GM19023 (cell line): ENCODE results near the gene MUCL3.
A peak's percentile ranks its signal among the peaks of the same experiment; 100 is the strongest.
"Not testable (repeated sequence)": the region's sequence is repeated elsewhere in the genome, so short reads cannot be mapped to it uniquely, and the experiment has no call there.

Source experiments
- ATAC-seq: cut with Tn5 transposase; IDR thresholded peaks from one replicate; pipeline ENCODE4 v1.9.1; 2021; ENCODE audit warnings: mild to moderate bottlenecking, moderate library complexity; ENCODE audit not compliant: unreplicated experiment

MUCL3 gene

DNA sequence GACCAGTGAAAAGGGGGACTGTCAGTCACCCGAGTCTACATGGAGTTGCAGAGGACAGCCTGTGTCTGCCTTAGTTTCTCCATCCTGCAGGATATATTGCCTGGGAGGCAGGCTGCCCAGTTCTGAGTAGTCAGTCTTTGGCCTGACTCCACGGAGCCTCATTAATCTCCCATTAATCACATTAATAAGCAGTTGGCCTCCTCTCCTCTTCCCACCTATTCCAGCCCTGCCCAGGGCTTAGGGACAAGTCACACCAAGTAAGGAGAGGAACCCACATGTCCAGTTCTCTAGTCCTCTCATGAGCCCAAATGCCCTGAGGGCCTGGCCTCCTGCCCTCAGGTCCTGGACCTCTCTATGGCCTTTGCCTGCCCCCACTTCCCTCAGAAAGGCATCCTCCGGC is 1.3 kb upstream of the MUCL3 start:
- no peak for ATAC-seq

DNA sequence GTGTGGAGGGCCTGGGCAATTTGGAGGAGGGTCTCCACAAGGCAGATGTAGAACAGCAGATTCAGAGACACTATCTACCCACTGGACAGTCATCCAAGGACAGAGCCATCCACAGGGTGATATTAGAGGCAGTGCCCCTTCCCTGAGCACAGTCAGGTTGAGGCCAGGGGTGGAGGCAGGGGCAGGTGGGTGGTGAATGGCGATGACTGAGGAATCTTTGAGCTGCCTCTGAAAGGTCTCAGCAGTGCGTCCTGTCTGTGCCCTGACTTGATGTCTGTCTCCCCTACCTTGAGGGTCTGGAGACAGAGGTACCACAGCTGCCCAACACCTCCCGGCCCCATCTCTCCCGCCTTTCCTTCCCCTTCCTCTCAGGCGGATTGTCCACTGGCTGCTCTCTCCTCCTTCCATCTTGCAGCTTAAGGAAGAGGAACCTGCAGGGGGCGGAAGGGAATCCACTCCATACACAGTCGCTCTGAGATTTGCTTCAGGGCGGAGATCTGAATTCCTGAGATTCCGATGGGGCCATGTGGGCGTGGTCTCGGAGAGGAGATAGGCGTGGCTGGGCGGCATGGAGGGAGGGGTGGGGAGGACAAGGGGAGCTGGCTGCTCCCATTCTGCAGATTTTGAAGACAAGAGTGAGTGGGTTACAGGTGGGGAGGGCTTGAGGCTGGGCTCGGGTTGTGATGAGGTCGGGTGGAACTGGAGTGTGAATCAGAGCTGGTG is 1.7 kb downstream of the MUCL3 start:
- no peak for ATAC-seq

- no peak for ATAC-seq
Observed at GRCh38 chr6:30944051-30944450, 3.3 kb downstream of the MUCL3 start.

GRCh38 chr6:30945281-30945680 is 4.5 kb downstream of the MUCL3 start:
- ATAC-seq: no peak

DNA sequence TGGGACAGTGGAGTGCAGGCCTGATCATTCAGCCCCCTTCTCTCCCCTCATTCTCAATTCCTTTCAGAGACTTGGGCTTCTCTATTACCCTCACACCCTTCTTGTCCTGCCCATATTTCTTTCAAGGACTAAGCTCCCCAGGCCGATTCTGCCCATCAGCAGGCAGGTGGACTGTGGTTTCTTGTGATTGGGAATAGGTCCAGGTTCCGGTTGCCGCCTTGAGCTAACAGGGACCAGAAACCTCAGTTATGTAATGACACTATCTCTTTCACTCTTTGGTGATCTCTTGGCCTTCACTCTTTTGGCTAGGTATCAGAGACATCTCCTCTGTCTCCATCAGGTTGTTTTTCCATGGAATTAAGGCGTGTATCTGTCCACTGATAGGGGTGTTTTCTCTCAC is 6.5 kb downstream of the MUCL3 start:
- no peak for ATAC-seq

DNA sequence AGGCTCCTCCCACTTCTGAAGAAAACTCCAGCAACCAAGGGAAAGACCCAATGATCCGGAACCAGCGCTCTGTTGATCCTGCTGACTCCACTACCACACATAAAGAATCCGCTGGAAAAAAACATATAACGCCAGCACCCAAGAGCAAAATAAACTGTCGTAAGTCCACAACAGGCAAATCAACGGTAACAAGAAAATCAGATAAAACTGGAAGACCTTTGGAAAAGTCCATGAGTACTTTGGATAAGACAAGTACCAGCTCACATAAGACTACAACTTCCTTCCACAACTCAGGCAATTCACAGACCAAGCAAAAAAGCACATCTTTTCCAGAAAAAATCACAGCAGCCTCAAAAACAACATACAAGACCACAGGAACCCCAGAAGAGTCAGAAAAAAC is 8.0 kb downstream of the MUCL3 start:
- ATAC-seq: no peak

GRCh38 chr6:30951907-30952469 is 11.2 kb downstream of the MUCL3 start:
- no peak for ATAC-seq

DNA sequence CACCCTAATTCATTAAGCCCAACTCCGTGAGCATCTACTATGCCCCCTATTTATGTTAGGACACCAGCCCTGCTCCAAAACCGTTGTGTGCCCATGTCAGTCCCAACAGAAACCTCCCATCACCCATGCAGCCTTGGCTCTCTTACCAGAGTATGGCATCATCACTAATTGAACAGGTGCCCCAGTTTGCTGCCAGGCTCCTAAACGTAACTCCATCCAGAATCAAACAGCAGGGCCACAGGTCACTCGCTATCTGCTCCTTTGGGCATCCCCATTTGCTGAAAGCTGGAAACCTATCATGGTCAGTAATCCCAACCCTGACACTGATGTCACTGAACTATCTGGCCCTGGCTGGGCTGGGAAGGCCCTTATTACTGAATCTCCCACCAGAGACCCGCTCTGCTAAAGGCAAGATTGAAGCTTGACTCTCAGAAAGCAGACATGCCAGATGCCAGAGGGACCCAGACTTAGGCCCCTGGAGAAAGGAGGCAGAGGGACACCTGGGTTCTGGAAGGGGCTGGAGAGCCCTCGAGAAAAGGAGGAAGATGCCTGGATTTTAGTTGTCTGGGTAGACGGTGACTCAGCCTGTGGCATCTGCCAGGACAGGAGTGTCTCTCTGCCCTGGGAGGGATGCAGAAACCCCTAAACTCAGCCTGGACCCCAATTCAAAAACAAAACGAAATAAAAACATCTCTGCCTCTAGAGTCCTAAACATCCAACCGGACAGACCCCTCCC is 14.0 kb downstream of the MUCL3 start:
- no peak for ATAC-seq

DNA sequence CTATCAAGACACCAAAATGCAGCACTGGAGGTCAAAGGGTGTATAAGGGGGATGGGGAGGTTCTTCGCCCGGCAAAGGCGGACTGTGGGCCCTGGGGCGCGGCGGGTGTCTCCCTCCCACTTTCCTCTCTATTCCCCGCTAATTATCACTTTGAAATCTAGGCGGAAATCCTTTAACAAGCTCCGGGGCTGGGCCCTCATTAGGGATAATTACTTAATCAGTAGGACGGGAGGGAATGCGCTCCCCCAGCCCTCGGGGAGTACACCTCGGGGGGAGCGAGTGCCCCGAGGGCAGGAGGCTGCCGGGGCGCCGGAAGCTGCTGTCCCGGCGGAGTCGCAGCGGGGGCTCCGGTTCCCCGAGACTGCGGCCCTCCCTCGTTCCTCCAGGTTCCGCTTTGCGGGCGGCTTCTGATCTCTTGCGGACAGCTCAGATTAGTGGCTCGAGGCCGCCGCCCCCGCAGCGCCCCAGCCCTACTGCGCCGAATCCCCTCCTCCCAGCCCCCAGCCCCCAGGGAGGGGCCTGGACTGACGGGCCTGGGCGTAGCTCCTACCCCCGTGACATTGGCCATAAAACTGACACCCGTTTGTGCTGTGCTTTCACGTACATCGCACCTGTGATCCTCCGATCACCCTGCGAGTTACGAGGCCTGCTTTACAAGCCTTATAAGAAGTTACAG is 14.7 kb downstream of the MUCL3 start:
- peak; percentile 65 for ATAC-seq

GRCh38 chr6:30957716-30958115 is 16.9 kb downstream of the MUCL3 start:
- ATAC-seq: no peak

DNA sequence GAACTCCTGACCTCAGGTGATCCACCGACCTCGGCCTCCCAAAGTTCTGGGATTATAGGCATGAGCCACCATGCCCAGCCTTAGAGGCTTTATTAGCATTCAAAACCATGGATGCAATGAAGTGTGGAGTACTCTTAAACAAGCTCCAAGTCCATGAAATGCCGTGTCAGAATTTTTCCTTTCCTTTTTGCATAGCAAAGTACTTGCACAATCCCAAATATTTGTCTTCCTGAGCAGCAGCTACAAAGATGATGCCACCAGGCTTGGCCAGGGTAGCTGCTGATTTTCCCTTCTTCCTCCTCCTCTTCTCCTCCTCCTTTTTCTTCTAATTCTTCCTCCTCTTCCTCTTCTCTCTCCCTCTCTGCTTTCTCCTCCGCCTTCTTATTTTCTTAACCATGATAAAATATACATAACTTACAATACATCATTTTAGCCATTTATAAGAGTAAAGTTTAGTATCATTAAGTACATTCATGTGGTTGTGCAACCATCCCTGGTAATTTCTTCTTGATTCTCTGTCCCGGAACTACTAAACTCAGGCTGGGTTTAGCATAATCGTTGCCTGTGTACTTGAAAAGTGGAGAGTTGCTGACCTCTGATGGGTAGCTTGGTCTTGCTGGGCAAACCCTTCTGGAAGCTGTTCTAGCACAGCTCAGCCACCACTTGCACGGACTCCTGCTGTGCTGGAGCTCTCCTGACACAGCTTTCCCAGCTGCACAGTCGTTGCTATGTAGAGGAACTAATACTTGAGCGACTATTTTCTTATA is 20.3 kb downstream of the MUCL3 start:
- ATAC-seq: no peak

DNA sequence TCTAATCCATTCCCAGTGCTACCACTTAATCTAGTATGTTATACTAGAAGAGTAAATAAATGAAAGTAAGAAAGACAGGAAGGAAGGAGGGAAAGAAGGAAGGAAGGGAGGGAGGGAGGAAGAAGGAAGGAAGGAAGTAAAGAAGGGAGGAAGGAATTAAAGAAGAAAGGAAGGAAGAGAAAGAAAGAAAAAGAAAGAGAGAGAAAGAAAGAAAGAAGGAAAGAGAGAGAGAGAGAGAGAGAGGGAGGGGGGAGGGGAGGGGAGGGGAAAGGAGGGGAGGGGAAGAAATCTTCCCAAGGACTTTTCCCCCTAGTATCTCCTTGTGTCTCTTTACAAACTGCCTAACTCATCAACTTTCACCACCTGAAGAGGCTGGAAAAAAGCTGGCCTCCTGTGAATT is 21.9 kb downstream of the MUCL3 start:
- no peak for ATAC-seq

- no peak for ATAC-seq
Observed at GRCh38 chr6:30963641-30964040, 22.9 kb downstream of the MUCL3 start.

DNA sequence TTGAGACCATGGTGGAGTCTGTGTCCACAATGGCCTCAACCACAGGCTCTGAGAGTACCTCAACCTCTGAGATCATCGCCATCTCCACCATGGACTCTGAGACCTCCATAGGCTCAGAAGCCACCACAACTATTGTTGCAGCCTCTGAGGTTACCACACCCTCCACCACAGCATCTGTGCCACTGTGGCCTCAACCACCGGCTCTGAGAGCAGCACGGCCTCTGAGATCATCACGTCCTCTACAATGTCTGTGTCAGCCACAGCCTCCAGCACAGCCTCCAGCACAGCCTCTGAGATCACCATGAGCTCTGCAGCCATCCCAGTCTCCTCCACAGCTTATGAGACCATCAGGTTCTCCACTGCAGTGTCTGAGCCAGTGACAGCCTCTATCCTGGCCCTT is 23.3 kb downstream of the MUCL3 start:
- ATAC-seq: no peak

DNA sequence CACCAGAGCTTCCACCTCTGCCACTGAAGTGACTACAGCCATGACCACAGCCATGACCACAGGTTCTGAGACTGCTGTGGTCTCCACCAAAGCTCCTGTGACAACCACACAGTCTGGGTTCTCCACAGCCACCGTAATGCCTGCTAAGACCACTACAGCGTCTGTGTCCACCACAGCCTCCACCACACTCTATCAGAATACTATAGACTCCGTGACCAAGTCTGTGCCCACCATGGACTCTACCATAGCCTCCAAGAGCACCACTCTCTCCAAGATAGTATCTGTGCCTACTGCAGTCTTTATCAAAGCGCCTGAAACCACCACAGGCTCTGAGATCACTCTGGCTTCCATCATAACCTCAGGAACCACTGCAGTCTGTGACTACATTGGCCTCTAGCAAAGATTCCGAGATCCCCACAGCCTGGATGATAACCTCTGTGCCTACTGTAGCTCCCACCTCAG is 24.4 kb downstream of the MUCL3 start:
- ATAC-seq: no peak

- ATAC-seq: no peak
Observed at GRCh38 chr6:30966154-30966553, 25.4 kb downstream of the MUCL3 start.

- not testable (repeated sequence) for ATAC-seq
Observed at GRCh38 chr6:30969171-30969570, 28.4 kb downstream of the MUCL3 start.

GRCh38 chr6:30970946-30971345 is 30.2 kb downstream of the MUCL3 start:
- ATAC-seq: no peak

- ATAC-seq: no peak
Observed at GRCh38 chr6:30972816-30973215, 32.0 kb downstream of the MUCL3 start.

DNA sequence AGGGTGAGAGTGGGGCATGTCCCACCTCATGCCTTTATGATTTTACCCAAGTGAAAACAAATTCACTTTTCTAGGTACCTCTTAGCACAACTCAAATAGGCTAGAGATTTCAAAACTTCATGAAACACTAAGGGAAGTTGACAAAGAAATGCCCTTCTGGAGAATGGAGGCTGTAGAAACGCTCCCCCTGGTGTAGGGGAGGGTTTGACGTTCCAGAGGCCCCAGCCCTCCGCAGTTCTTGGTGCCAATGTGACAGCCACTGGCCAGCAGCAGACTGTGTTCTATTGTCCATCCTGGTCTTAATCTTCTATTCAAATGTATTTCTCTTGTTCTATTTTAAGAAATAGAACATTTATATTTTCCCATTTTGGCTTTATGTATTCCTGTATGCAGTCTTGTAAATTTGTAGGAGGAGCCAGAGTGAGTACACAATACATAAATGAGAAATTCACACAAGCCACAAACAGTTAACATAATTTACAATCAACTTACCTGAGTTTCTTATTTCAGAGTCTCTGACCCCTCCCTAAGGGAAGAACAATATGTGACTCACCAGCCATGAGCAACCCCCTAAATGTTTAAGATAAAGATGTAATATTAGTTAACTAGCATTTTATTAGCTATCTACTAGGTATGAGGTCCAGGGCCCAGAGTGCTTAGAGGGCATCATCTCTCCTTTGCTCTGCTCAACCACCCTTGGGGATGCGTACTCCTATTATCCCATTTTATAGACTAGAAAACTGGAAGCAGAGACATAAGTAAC is 33.9 kb downstream of the MUCL3 start:
- no peak for ATAC-seq
